Endothelial cell of umbilical vein (primary cell): ENCODE measurements around the gene AK8. TPM values are rescaled to one million over a fixed set of nuclear protein-coding genes. Genes with fewer than 3 reads are reported as not detected.

Experiments used
- BruUV-seq: library from RNA; stranded (reverse); fragments of 400-500 nt; replicated peaks from 2 replicates; lab custom pipeline; 2021; lab: Mats Ljungman, UMichigan
- CTCF ChIA-PET: fragments of 300-600, 350-600 bp; sonication (Branson Sonifier 250); formaldehyde crosslinking; loops from one replicate; lab custom pipeline; 2021; ENCODE audit warnings: antibody characterized with exemption, inconsistent platforms; lab: Charles Lee
- POLR2A ChIA-PET: fragments of 300-600, 350-600 bp; sonication (Branson Sonifier 250); formaldehyde crosslinking; loops from one replicate; lab custom pipeline; 2021; ENCODE audit warnings: antibody characterized with exemption, inconsistent platforms; lab: Charles Lee
- DNase-seq: peaks from one replicate; pipeline ENCODE4 v3.0.0-alpha.2; 2011; ENCODE audit warnings: low read depth, low spot score
- FAIRE-seq: peaks from 2 replicates; lab custom pipeline; 2011; peaks lifted over from hg19 to GRCh38; lab: Jason Lieb, UNC
- H2AFZ ChIP-seq: 2 replicates; pipeline ENCODE4 v1.6.0; 2012; ENCODE audit warnings: low read depth, low read length, control low read depth, inconsistent platforms
- H3K27ac ChIP-seq: 2 replicates; pipeline ENCODE4 v1.5.1; 2011; ENCODE audit warnings: low read depth, mild to moderate bottlenecking, control low read depth, low read length, moderate library complexity; ENCODE audit not compliant: insufficient read depth
- H3K27me3 ChIP-seq, 2 experiments: 2 replicates each; pipeline versions ENCODE4 v1.6.0 to v1.6.1; 2011; ENCODE audit warnings: low read length in 2 of 2, mixed read lengths in 1 of 2; ENCODE audit not compliant: control insufficient read depth in 2 of 2, insufficient read depth in 2 of 2
- H3K36me3 ChIP-seq, 2 experiments: 2 replicates in 1 of 2; 3 replicates in 1 of 2; pipeline ENCODE4 v1.5.1; 2011; ENCODE audit warnings: low read length in 2 of 2, mild to moderate bottlenecking in 1 of 2, moderate library complexity in 1 of 2; ENCODE audit not compliant: control insufficient read depth in 2 of 2, insufficient read depth in 2 of 2; ENCODE audit errors: extremely low read depth in 1 of 2
- H3K4me1 ChIP-seq: 3 replicates; pipeline ENCODE4 v1.5.1; 2011; ENCODE audit warnings: mild to moderate bottlenecking, low read length; ENCODE audit not compliant: control insufficient read depth, insufficient read depth; ENCODE audit errors: extremely low read depth
- H3K4me2 ChIP-seq: 2 replicates; pipeline ENCODE4 v1.6.1; 2011; ENCODE audit warnings: low read length, control low read depth, mixed read lengths; ENCODE audit not compliant: insufficient read depth
- H3K4me3 ChIP-seq, 3 experiments: fragments of 200-600 bp in 1 of 3; sonication (generic), shearing (Covaris generic) in 1 of 3; replicated peaks in 1 of 3; 2 replicates each; pipeline ENCODE4 v1.5.1; 2011 to 2016; ENCODE audit warnings: control low read depth in 3 of 3, low read length in 3 of 3, mild to moderate bottlenecking in 2 of 3, inconsistent platforms in 1 of 3, low read depth in 1 of 3, moderate library complexity in 1 of 3; ENCODE audit not compliant: insufficient read depth in 1 of 3
- H3K79me2 ChIP-seq: 2 replicates; pipeline ENCODE4 v1.6.0; 2012; ENCODE audit warnings: low read length, inconsistent platforms; ENCODE audit not compliant: control insufficient read depth, insufficient read depth
- H3K9ac ChIP-seq: replicated peaks from 2 replicates; pipeline ENCODE3; 2011; ENCODE audit warnings: low read length, control low read depth; ENCODE audit not compliant: insufficient read depth; ENCODE audit errors: extremely low read depth
- H3K9me1 ChIP-seq: replicated peaks from 3 replicates; pipeline ENCODE4 v1.6.0; 2011; ENCODE audit warnings: mild to moderate bottlenecking, low read length; ENCODE audit not compliant: control insufficient read depth, insufficient read depth; ENCODE audit errors: extremely low read depth
- H3K9me3 ChIP-seq: replicated peaks from 2 replicates; pipeline ENCODE4 v1.5.1; 2012; ENCODE audit warnings: low read length, inconsistent platforms; ENCODE audit not compliant: control insufficient read depth, insufficient read depth
- H4K20me1 ChIP-seq: replicated peaks from 2 replicates; pipeline ENCODE3; 2011; ENCODE audit warnings: mild to moderate bottlenecking, low read length; ENCODE audit not compliant: control insufficient read depth, insufficient read depth; ENCODE audit errors: extremely low read depth
- CTCF ChIP-seq, 2 donors: IDR thresholded peaks; 1 replicate in 1 of 2; 2 replicates in 1 of 2; pipeline ENCODE4 v1.5.1; 2011; ENCODE audit warnings: low read length in 2 of 2, mild to moderate bottlenecking in 2 of 2, moderate library complexity in 2 of 2, control low read depth in 1 of 2, inconsistent platforms in 1 of 2, low read depth in 1 of 2; ENCODE audit not compliant: insufficient read depth in 1 of 2; ENCODE audit errors: extremely low read depth in 1 of 2
- EZH2 ChIP-seq: IDR thresholded peaks from 2 replicates; pipeline ENCODE4 v1.6.1; 2012; ENCODE audit warnings: borderline replicate concordance, low read depth, mild to moderate bottlenecking, moderate library complexity, low read length, inconsistent platforms; ENCODE audit not compliant: severe bottlenecking
- FOS ChIP-seq: IDR thresholded peaks from 2 replicates; pipeline ENCODE4 v1.6.1; 2011; ENCODE audit warnings: mild to moderate bottlenecking, low read length, moderate library complexity, borderline replicate concordance; ENCODE audit not compliant: insufficient read depth
- GATA2 ChIP-seq: IDR thresholded peaks from 2 replicates; pipeline ENCODE4 v1.7.0; 2011; ENCODE audit warnings: low read depth, mild to moderate bottlenecking, moderate library complexity, mixed read lengths, low read length; ENCODE audit not compliant: insufficient read length, insufficient read depth
- JUN ChIP-seq: IDR thresholded peaks from 2 replicates; pipeline ENCODE4 v1.6.1; 2011; ENCODE audit warnings: borderline replicate concordance, low read depth; ENCODE audit not compliant: insufficient read length, insufficient read depth
- MAX ChIP-seq: IDR thresholded peaks from 2 replicates; pipeline ENCODE4 v1.6.1; 2011; ENCODE audit not compliant: insufficient read depth, insufficient read length
- MYC ChIP-seq: IDR thresholded peaks from one replicate; pipeline ENCODE4 v1.6.1; 2011; ENCODE audit warnings: mild to moderate bottlenecking, low read depth, low read length
- POLR2A ChIP-seq: IDR thresholded peaks from 2 replicates; pipeline ENCODE4 v1.6.1; 2012; ENCODE audit warnings: low read depth, mild to moderate bottlenecking, control low read depth, low read length
- POLR2AphosphoS5 ChIP-seq: IDR thresholded peaks from 2 replicates; pipeline ENCODE4 v1.6.1; 2012; ENCODE audit warnings: low read depth, mild to moderate bottlenecking, control low read depth, low read length, moderate library complexity; ENCODE audit not compliant: insufficient read depth
- dilution Hi-C: fragments of 300-500 bp; cut with MboI; formaldehyde crosslinking; loops from one replicate; pipeline ENCODE4 v1.15.0; 2019; ENCODE audit warnings: low sequenced_read_pairs; ENCODE audit not compliant: extremely low pct_ligation_motif_present
- intact Hi-C: fragments of 100-400 bp; cut with micrococcal nuclease; formaldehyde crosslinking; loops from one replicate; pipeline ENCODE4 v1.10.0; 2022
- polyA plus RNA-seq, 4 experiments: library from polyadenylated mRNA; depleted of rRNA in 3 of 4; stranded (reverse) in 3 of 4; unstranded in 1 of 4; fragments of >200 nt; gene quantifications; 2 replicates each; pipeline versions ENCODE4 v1.2.1 to v1.2.3, GENCODE V29; 2011 to 2012; ENCODE audit warnings: missing spikeins in 1 of 4
- total RNA-seq: library from RNA; stranded (reverse); gene quantifications from 2 replicates; pipeline ENCODE4 v1.2.3, GENCODE V29; 2021

AK8 gene
- total and polyA plus RNA-seq, 2 donors (not counting 3 experiments of a cell fraction or from before 2014, with no cell fraction given): 0.06 TPM; not detected in 1

GRCh38 chr9:132753593-132753880 lies 124.5 kb downstream of the AK8 start:
- H3K4me1 ChIP-seq: no peaks in the 10 kb centered on the region
- no peak overlapping the region for H3K27ac ChIP-seq
- H3K9ac ChIP-seq: no peak overlapping the region
- H3K9me1 ChIP-seq: no peaks in the 10 kb centered on the region
- no peaks in the 10 kb centered on the region for H3K9me3 ChIP-seq
- H3K4me3 ChIP-seq: no peak overlapping the region
- no peaks in the 10 kb centered on the region for H3K36me3 ChIP-seq
- FAIRE-seq (no peak), DNase-seq (no peak)
- intact Hi-C loops: no loop called here
- no TSS peak for BruUV-seq
- TF ChIP-seq MAX (no peak), POLR2AphosphoS5 (no peak), JUN (no peak), FOS (no peak), CTCF (IDR thresholded peaks at IDR 0.05; ENCODE audit: extremely low read depth in 1 of 2, insufficient read depth in 1 of 2, low read depth in 1 of 2, low read length in 2 of 2) (no peak), MYC (no peak), GATA2 (no peak), EZH2 (no peak), POLR2A (no peak)
- H4K20me1 ChIP-seq: no peaks in the 10 kb centered on the region
- dilution Hi-C loops: no loop called here
- no peaks in the 10 kb centered on the region for H3K79me2 ChIP-seq
- H3K4me2 ChIP-seq: no peak overlapping the region
- ChIA-PET POLR2A (no interaction called here), CTCF (interaction anchor here (0.8 kb wide), 1 partner anchor 14 kb away, joined by 3 read pairs; no protein-coding TSS in a partner anchor)
- H2AFZ ChIP-seq: no peak overlapping the region
- peaks cover 0 to 3% of the 10 kb centered on the region in 2 experiments for H3K27me3 ChIP-seq
